GM21619 (cell line): ENCODE results near the gene DBF4B.

ENCODE experiments used
- ATAC-seq: cut with Tn5 transposase; IDR thresholded peaks from one replicate; pipeline ENCODE4 v1.9.1; 2021; ENCODE audit not compliant: unreplicated experiment

DBF4B gene

DNA sequence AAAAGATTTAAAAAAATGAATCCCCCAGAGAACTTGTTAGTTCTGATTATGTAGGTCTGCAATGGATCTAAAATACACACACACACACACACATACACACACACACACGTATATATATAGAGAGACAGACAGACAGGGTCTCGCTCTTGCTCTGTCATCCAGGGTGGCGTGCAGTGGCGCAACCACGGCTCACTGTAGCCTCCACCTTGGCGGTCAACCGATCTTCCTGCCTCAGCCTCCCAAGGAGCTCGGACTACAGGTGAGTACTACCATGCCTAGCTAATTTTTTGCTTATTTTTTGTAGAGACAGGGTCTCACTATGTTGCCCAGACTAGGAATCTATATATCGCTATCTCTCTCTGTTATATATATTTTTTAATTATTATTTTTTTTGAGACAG, 88.3 kb downstream of the DBF4B start:
- no peak for ATAC-seq

- ATAC-seq = no peak
Measured at GRCh38 chr17:44797802-44798201, 89.3 kb downstream of the DBF4B start.

GRCh38 chr17:44798356-44798755, 89.9 kb downstream of the DBF4B start:
- ATAC-seq = no peak
